ENCODE measurements around the gene AMZ1. TPM values are rescaled to one million over a fixed set of nuclear protein-coding genes. Genes with fewer than 3 reads are reported as not detected.

AMZ1 gene
- total and polyA plus RNA-seq, 7 experiments from 2014 or later, result 0.07 to 2.4 (median 0.43) TPM

- Mint-ChIP-seq H3K27ac (no peak overlapping the region), H3K4me3 (no peak overlapping the region), H3K9me3 (peaks cover 0 to 3% (median 0%) of the 10 kb centered on the region in 11 donors), H3K27me3 (no peaks in the 10 kb centered on the region), H3K36me3 (peaks cover 3 to 6% (median 5%) of the 10 kb centered on the region in 5 donors), H3K4me1 (peaks cover 0 to 2% (median 0%) of the 10 kb centered on the region in 7 donors)
- no peak for ATAC-seq
- CTCF ChIA-PET, result no interaction called here
- POLR2A ChIA-PET, result no interaction called here
- Histone ChIP-seq H3K36me3 (ENCODE audit: control insufficient read depth in 2 of 3, insufficient read depth in 3 of 3, low read length in 3 of 3) (peaks cover 0 to 7% (median 0%) of the 10 kb centered on the region in 3 experiments), H3K4me3 (ENCODE audit: low read length) (no peak overlapping the region), H3K4me1 (ENCODE audit: control insufficient read depth in 2 of 2, insufficient read depth in 2 of 2, low read length in 2 of 2) (no peaks in the 10 kb centered on the region), H3K27me3 (ENCODE audit: control insufficient read depth in 2 of 2, insufficient read depth in 2 of 2, low read length in 2 of 2) (no peaks in the 10 kb centered on the region), H3K27ac (ENCODE audit: low read depth, low read length) (no peak overlapping the region), H3K9me3 (ENCODE audit: control insufficient read depth in 2 of 3, low read length in 3 of 3) (no peaks in the 10 kb centered on the region)
- no peak for DNase-seq
- intact Hi-C loops (cut with micrococcal nuclease), result no loop called here
Measured at GRCh38 chr7:2658941-2659340, 29.1 kb upstream of the AMZ1 start.

DNA sequence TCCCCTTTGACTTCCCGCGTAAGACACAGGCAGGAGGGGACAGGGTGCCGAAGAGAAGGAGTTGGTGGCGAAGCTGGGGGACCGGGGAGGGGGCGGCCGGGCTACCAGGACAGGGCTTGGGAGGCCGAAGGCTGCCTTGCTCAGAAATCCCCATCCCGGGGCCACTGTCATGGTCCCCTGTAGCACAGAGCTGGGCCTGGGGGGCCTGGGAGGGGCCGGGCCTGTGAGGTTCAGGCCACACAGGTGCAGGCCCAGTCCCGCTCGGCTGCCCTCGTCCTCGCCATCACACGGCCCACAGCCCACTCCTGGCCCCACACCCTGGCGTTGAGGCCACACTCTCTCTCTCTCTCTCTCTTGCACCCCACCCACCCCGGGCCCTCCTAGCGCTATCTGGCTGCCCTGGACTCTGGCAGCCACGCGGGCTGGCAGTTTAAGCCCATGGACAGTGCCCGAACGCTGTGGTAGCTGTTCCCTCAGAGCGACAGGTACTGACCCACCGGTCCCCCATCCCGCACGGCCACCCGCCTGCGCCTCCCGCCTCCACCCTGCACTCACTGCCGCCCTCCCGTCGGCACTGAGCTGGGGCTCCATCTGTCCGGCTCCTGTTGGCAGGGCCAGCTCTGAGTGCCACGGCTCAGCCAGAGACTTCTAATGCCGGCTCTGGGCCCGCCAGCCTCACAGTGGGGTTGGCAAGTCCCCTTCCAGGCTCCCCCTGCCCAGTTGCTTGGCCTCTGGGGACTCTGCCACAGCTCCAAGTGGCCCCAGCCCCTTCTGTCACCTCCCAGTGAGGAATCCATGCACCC is 28.2 kb upstream of the AMZ1 start:
- Mint-ChIP-seq H3K27me3 (no peaks in the 10 kb centered on the region), H3K4me1 (peaks cover 0 to 4% (median 0%) of the 10 kb centered on the region in 7 donors), H3K36me3 (peaks cover 3 to 6% (median 5%) of the 10 kb centered on the region in 5 donors), H3K27ac (no peak overlapping the region), H3K9me3 (peaks cover 0 to 3% (median 0%) of the 10 kb centered on the region in 11 donors), H3K4me3 (no peak overlapping the region)
- DNase-seq, result no peak
- CTCF ChIA-PET, result no interaction called here
- H3K27ac ChIP-seq (ENCODE audit: low read depth, low read length), result no peak overlapping the region
- no peaks in the 10 kb centered on the region for H3K27me3 ChIP-seq (ENCODE audit: control insufficient read depth in 2 of 2, insufficient read depth in 2 of 2, low read length in 2 of 2)
- no peak overlapping the region for H3K4me3 ChIP-seq (ENCODE audit: low read length)
- ATAC-seq, result no peak
- intact Hi-C loops (cut with micrococcal nuclease), result no loop called here
- POLR2A ChIA-PET, result no interaction called here
- H3K36me3 ChIP-seq (ENCODE audit: control insufficient read depth in 2 of 3, insufficient read depth in 3 of 3, low read length in 3 of 3), result peaks cover 0 to 7% (median 0%) of the 10 kb centered on the region in 3 experiments
- no peaks in the 10 kb centered on the region for H3K9me3 ChIP-seq (ENCODE audit: control insufficient read depth in 2 of 3, low read length in 3 of 3)
- no peaks in the 10 kb centered on the region for H3K4me1 ChIP-seq (ENCODE audit: control insufficient read depth in 2 of 2, insufficient read depth in 2 of 2, low read length in 2 of 2)

GRCh38 chr7:2660359-2661095 is 27.5 kb upstream of the AMZ1 start:
- H3K4me1 ChIP-seq (ENCODE audit: control insufficient read depth in 2 of 2, insufficient read depth in 2 of 2, low read length in 2 of 2), result no peaks in the 10 kb centered on the region
- H3K36me3 Mint-ChIP-seq, result peaks cover 3 to 6% (median 5%) of the 10 kb centered on the region in 5 donors

GRCh38 chr7:2661096-2661449 is 26.9 kb upstream of the AMZ1 start:
- POLR2A ChIA-PET, result no interaction called here
- Mint-ChIP-seq H3K4me3 (no peak overlapping the region), H3K36me3 (peaks cover 3 to 6% (median 5%) of the 10 kb centered on the region in 5 donors), H3K4me1 (peaks cover 0 to 4% (median 0%) of the 10 kb centered on the region in 7 donors), H3K27me3 (no peaks in the 10 kb centered on the region), H3K9me3 (peaks cover 0 to 3% (median 0%) of the 10 kb centered on the region in 11 donors), H3K27ac (no peak overlapping the region)
- intact Hi-C loops (cut with micrococcal nuclease), result no loop called here
- Histone ChIP-seq H3K4me1 (ENCODE audit: control insufficient read depth in 2 of 2, insufficient read depth in 2 of 2, low read length in 2 of 2) (no peaks in the 10 kb centered on the region), H3K27me3 (ENCODE audit: control insufficient read depth in 2 of 2, insufficient read depth in 2 of 2, low read length in 2 of 2) (no peaks in the 10 kb centered on the region), H3K36me3 (ENCODE audit: control insufficient read depth in 2 of 3, insufficient read depth in 3 of 3, low read length in 3 of 3) (peaks cover 0 to 7% (median 0%) of the 10 kb centered on the region in 3 experiments), H3K4me3 (ENCODE audit: low read length) (no peak overlapping the region), H3K27ac (ENCODE audit: low read depth, low read length) (no peak overlapping the region), H3K9me3 (ENCODE audit: control insufficient read depth in 2 of 3, low read length in 3 of 3) (no peaks in the 10 kb centered on the region)
- CTCF ChIA-PET, result no interaction called here
- DNase-seq, result no peak
- no peak for ATAC-seq

More at GRCh38 chr7:2660359-2661095, 27.5 kb upstream of the AMZ1 start:
- Histone ChIP-seq H3K9me3 (ENCODE audit: control insufficient read depth in 2 of 3, low read length in 3 of 3) (no peaks in the 10 kb centered on the region), H3K27me3 (ENCODE audit: control insufficient read depth in 2 of 2, insufficient read depth in 2 of 2, low read length in 2 of 2) (no peaks in the 10 kb centered on the region), H3K4me3 (ENCODE audit: low read length) (no peak overlapping the region), H3K27ac (ENCODE audit: low read depth, low read length) (no peak overlapping the region), H3K36me3 (ENCODE audit: control insufficient read depth in 2 of 3, insufficient read depth in 3 of 3, low read length in 3 of 3) (peaks cover 0 to 7% (median 0%) of the 10 kb centered on the region in 3 experiments)
- Mint-ChIP-seq H3K4me3 (no peak overlapping the region), H3K4me1 (peaks cover 0 to 4% (median 0%) of the 10 kb centered on the region in 7 donors), H3K9me3 (peaks cover 0 to 3% (median 0%) of the 10 kb centered on the region in 11 donors), H3K27me3 (no peaks in the 10 kb centered on the region), H3K27ac (no peak overlapping the region)
- DNase-seq (no peak), ATAC-seq (no peak)
- ChIA-PET POLR2A (no interaction called here), CTCF (no interaction called here)
- intact Hi-C loops (cut with micrococcal nuclease), result no loop called here

- CTCF ChIA-PET, result no interaction called here
- Histone ChIP-seq H3K9me3 (ENCODE audit: control insufficient read depth in 2 of 3, low read length in 3 of 3) (no peaks in the 10 kb centered on the region), H3K36me3 (ENCODE audit: control insufficient read depth in 2 of 3, insufficient read depth in 3 of 3, low read length in 3 of 3) (peaks cover 0 to 7% (median 0%) of the 10 kb centered on the region in 3 experiments), H3K27ac (ENCODE audit: low read depth, low read length) (no peak overlapping the region), H3K4me3 (ENCODE audit: low read length) (no peak overlapping the region), H3K27me3 (ENCODE audit: control insufficient read depth in 2 of 2, insufficient read depth in 2 of 2, low read length in 2 of 2) (no peaks in the 10 kb centered on the region), H3K4me1 (ENCODE audit: control insufficient read depth in 2 of 2, insufficient read depth in 2 of 2, low read length in 2 of 2) (no peaks in the 10 kb centered on the region)
- peaks cover 3 to 6% (median 5%) of the 10 kb centered on the region in 5 donors for H3K36me3 Mint-ChIP-seq
- no peak overlapping the region for H3K27ac Mint-ChIP-seq
- intact Hi-C loops (cut with micrococcal nuclease), result no loop called here
- H3K9me3 Mint-ChIP-seq, result peaks cover 0 to 3% (median 0%) of the 10 kb centered on the region in 11 donors
- H3K4me3 Mint-ChIP-seq, result no peak overlapping the region
- DNase-seq (no peak), ATAC-seq (no peak)
- POLR2A ChIA-PET, result no interaction called here
- peaks cover 0 to 4% (median 0%) of the 10 kb centered on the region in 7 donors for H3K4me1 Mint-ChIP-seq
- no peaks in the 10 kb centered on the region for H3K27me3 Mint-ChIP-seq
Measured at GRCh38 chr7:2661602-2662272, 26.3 kb upstream of the AMZ1 start.

GRCh38 chr7:2662273-2663120 is 25.5 kb upstream of the AMZ1 start:
- intact Hi-C loops (cut with micrococcal nuclease), result no loop called here
- H3K27ac Mint-ChIP-seq, result no peak overlapping the region
- no peak overlapping the region for H3K4me3 Mint-ChIP-seq
- Histone ChIP-seq H3K4me3 (ENCODE audit: low read length) (no peak overlapping the region), H3K27ac (ENCODE audit: low read depth, low read length) (no peak overlapping the region), H3K36me3 (ENCODE audit: control insufficient read depth in 2 of 3, insufficient read depth in 3 of 3, low read length in 3 of 3) (peaks cover 0 to 7% (median 0%) of the 10 kb centered on the region in 3 experiments), H3K27me3 (ENCODE audit: control insufficient read depth in 2 of 2, insufficient read depth in 2 of 2, low read length in 2 of 2) (no peaks in the 10 kb centered on the region), H3K9me3 (ENCODE audit: control insufficient read depth in 2 of 3, low read length in 3 of 3) (no peaks in the 10 kb centered on the region), H3K4me1 (ENCODE audit: control insufficient read depth in 2 of 2, insufficient read depth in 2 of 2, low read length in 2 of 2) (no peaks in the 10 kb centered on the region)
- peaks cover 0 to 4% (median 0%) of the 10 kb centered on the region in 7 donors for H3K4me1 Mint-ChIP-seq
- no peaks in the 10 kb centered on the region for H3K36me3 Mint-ChIP-seq
- DNase-seq, result no peak
- CTCF ChIA-PET, result no interaction called here
- H3K9me3 Mint-ChIP-seq, result no peaks in the 10 kb centered on the region
- POLR2A ChIA-PET, result no interaction called here
- ATAC-seq, result no peak
- peaks cover 0 to 4% (median 0%) of the 10 kb centered on the region in 5 donors for H3K27me3 Mint-ChIP-seq
